HepG2 (cell line): ENCODE measurements around the gene ILKAP. TPM values are rescaled to one million over a fixed set of nuclear protein-coding genes. Genes with fewer than 3 reads are reported as not detected.
A peak's percentile ranks its signal among the peaks of the same experiment; 100 is the strongest.

ENCODE experiments used
- ATAC-seq: fragments of 200-7000 bp; cut with Tn5 transposase; 3 replicates; pipeline ENCODE4 v1.9.1; 2020; ENCODE audit warnings: mild to moderate bottlenecking, moderate library complexity
- BruUV-seq: library from RNA; stranded (reverse); fragments of 400-500 nt; replicated peaks from 2 replicates; lab custom pipeline; 2021; lab: Mats Ljungman, UMichigan
- CTCF ChIA-PET: fragments of 300-600 bp; formaldehyde crosslinking; extraction: SDS; loops from one replicate; lab custom pipeline; 2021; ENCODE audit warnings: low total read pairs, inconsistent platforms, low intra/inter-chr PET ratio; lab: Yijun Ruan, JAX
- POLR2A ChIA-PET: fragments of 350-600 bp; sonication (Branson Sonifier 250); formaldehyde crosslinking; loops from one replicate; lab custom pipeline; 2020; ENCODE audit warnings: antibody characterized with exemption, inconsistent platforms; lab: Yijun Ruan, JAX
- DNase-seq: peaks from one replicate; pipeline ENCODE4 v3.0.0-alpha.2; 2015; ENCODE audit warnings: low spot score
- FAIRE-seq: peaks from 3 replicates; lab custom pipeline; 2011; peaks lifted over from hg19 to GRCh38; lab: Jason Lieb, UNC
- H2AFZ ChIP-seq: one replicate; pipeline ENCODE4 v1.6.1; 2011; ENCODE audit warnings: low read length, inconsistent platforms
- H3K27ac ChIP-seq: fragments of 300-600 bp; 3 replicates; pipeline ENCODE4 v1.8.0; 2011; ENCODE audit warnings: mixed run types, mild to moderate bottlenecking, mixed read lengths, low read length, inconsistent platforms; ENCODE audit not compliant: insufficient read depth; ENCODE audit errors: extremely low read length
- H3K27me3 ChIP-seq, 2 experiments: fragments of 200-600 bp in 1 of 2; 2 replicates in 1 of 2; 3 replicates in 1 of 2; pipeline versions ENCODE4 v1.6.0 to v1.8.0; 2011; ENCODE audit warnings: low read length in 2 of 2, mild to moderate bottlenecking in 2 of 2, moderate library complexity in 2 of 2, inconsistent platforms in 1 of 2; ENCODE audit not compliant: insufficient read depth in 2 of 2, control insufficient read depth in 1 of 2
- H3K36me3 ChIP-seq, 2 experiments: fragments of 200-600 bp in 1 of 2; replicated peaks in 1 of 2; 2 replicates in 1 of 2; 3 replicates in 1 of 2; pipeline versions ENCODE4 v1.5.1 to v1.8.0; 2011; ENCODE audit warnings: low read length in 2 of 2, inconsistent platforms in 1 of 2; ENCODE audit not compliant: insufficient read depth in 2 of 2, control insufficient read depth in 1 of 2
- H3K4me1 ChIP-seq: 2 replicates; pipeline ENCODE4 v1.5.1; 2012; ENCODE audit warnings: low read length, inconsistent platforms; ENCODE audit not compliant: insufficient read depth
- H3K4me2 ChIP-seq: 2 replicates; pipeline ENCODE4 v1.6.0; 2011; ENCODE audit warnings: low read depth, low read length, inconsistent platforms
- H3K4me3 ChIP-seq, 3 experiments: fragments of 200-600 bp in 1 of 3; sonication (generic), shearing (Covaris generic) in 1 of 3; replicated peaks in 1 of 3; 2 replicates each; pipeline ENCODE4 v1.5.1; 2011 to 2016; ENCODE audit warnings: low read length in 3 of 3, inconsistent platforms in 2 of 3, low read depth in 2 of 3, mild to moderate bottlenecking in 2 of 3, control low read depth in 1 of 3, mixed read lengths in 1 of 3; ENCODE audit not compliant: insufficient read depth in 1 of 3
- H3K79me2 ChIP-seq: one replicate; pipeline ENCODE4 v1.6.1; 2011; ENCODE audit warnings: low read length, inconsistent platforms; ENCODE audit not compliant: insufficient read depth
- H3K9ac ChIP-seq: 2 replicates; pipeline ENCODE4 v1.6.0; 2011; ENCODE audit warnings: mild to moderate bottlenecking, low read depth, low read length, inconsistent platforms; ENCODE audit not compliant: insufficient read depth
- H3K9me3 ChIP-seq: 2 replicates; pipeline ENCODE4 v1.5.1; 2012; ENCODE audit warnings: mild to moderate bottlenecking, low read length
- H4K20me1 ChIP-seq: 2 replicates; pipeline ENCODE4 v1.6.0; 2011; ENCODE audit warnings: inconsistent platforms, mild to moderate bottlenecking, low read length, moderate library complexity; ENCODE audit not compliant: insufficient read depth
- CEBPZ ChIP-seq: IDR thresholded peaks from 2 replicates; pipeline ENCODE4 v1.6.1; 2012; ENCODE audit warnings: low read length, improper control_type of control experiment
- CENPBD1 ChIP-seq: sonication (generic); formaldehyde crosslinking; IDR thresholded peaks from 2 replicates; pipeline ENCODE4 v1.8.0; 2022; ENCODE audit warnings: missing genetic modification reagents, low read depth, mild to moderate bottlenecking, borderline replicate concordance
- DMTF1 ChIP-seq: sonication (generic); formaldehyde crosslinking; IDR thresholded peaks from 2 replicates; pipeline ENCODE4 v1.4.0; 2020; ENCODE audit warnings: mild to moderate bottlenecking, missing genetic modification reagents
- EZH2 ChIP-seq: conservative IDR thresholded peaks from 2 replicates; pipeline ENCODE4 v1.6.1; 2012; ENCODE audit warnings: mild to moderate bottlenecking, low read depth, low read length, moderate library complexity
- FOXK1 ChIP-seq: sonication (generic); formaldehyde crosslinking; IDR thresholded peaks from 2 replicates; pipeline ENCODE4 v1.4.0; 2020; ENCODE audit warnings: low read depth, missing genetic modification reagents, borderline replicate concordance
- HNRNPK ChIP-seq: fragments of 200-400 bp; formaldehyde crosslinking; IDR thresholded peaks from 2 replicates; pipeline ENCODE4 v1.6.1; 2018; ENCODE audit warnings: low read length, low read depth, moderate library complexity, mild to moderate bottlenecking; ENCODE audit not compliant: poor library complexity, severe bottlenecking
- RARA ChIP-seq: IDR thresholded peaks from 2 replicates; pipeline ENCODE4 v1.6.1; 2016; ENCODE audit warnings: missing genetic modification reagents, missing compliant biosample characterization
- SALL1 ChIP-seq: sonication (generic); formaldehyde crosslinking; IDR thresholded peaks from 2 replicates; pipeline ENCODE4 v1.8.0; 2022; ENCODE audit warnings: mild to moderate bottlenecking, missing genetic modification reagents
- ZFP36L2 ChIP-seq: sonication (generic); formaldehyde crosslinking; IDR thresholded peaks from 2 replicates; pipeline ENCODE4 v1.4.0; 2020; ENCODE audit warnings: missing genetic modification reagents
- ZNF556 ChIP-seq: sonication (generic); formaldehyde crosslinking; IDR thresholded peaks from 2 replicates; pipeline ENCODE4 v1.4.0; 2020; ENCODE audit warnings: mild to moderate bottlenecking, missing genetic modification reagents, borderline replicate concordance
- ZNF770 ChIP-seq: sonication (generic); formaldehyde crosslinking; IDR thresholded peaks from 2 replicates; pipeline ENCODE4 v1.5.0; 2020; ENCODE audit warnings: mild to moderate bottlenecking, missing genetic modification reagents
- WGBS: methylation state at CpG from one replicate; pipeline ENCODE4 v1.1.6; 2017; ENCODE audit warnings: low lambda C conversion rate; 5-methylcytosine and 5-hydroxymethylcytosine counted together
- in situ Hi-C: cut with HindIII; loops from 2 replicates; pipeline ENCODE4 v1.10.0; 2017; ENCODE audit warnings: low pct_unique_long_range_greater_than_20kb; ENCODE audit not compliant: extremely low pct_ligation_motif_present
- intact Hi-C: fragments of 100-400 bp; cut with micrococcal nuclease; formaldehyde crosslinking; loops from one replicate; pipeline ENCODE4 v1.10.0; 2022; ENCODE audit not compliant: unreplicated experiment
- polyA plus RNA-seq, 8 experiments: library from polyadenylated mRNA; depleted of rRNA in 3 of 8; stranded (reverse) in 7 of 8; unstranded in 1 of 8; fragments of >200 nt; fragmentation: Illumina TruSeq in 4 of 8; extraction: Trizol in 4 of 8; gene quantifications; 2 replicates each; pipeline versions ENCODE4 v1.2.1 to v1.2.3, GENCODE V29; 2011 to 2016; ENCODE audit warnings: low read depth in 4 of 8, missing spikeins in 1 of 8, mixed read lengths in 1 of 8; ENCODE audit not compliant: insufficient read depth in 1 of 8
- total RNA-seq, 5 experiments: library from RNA; depleted of rRNA; stranded (reverse); fragments of >200 nt; fragmentation: Illumina TruSeq; extraction: Trizol; gene quantifications; 2 replicates each; pipeline ENCODE4 v1.2.3, GENCODE V29; 2016; ENCODE audit warnings: low read depth in 1 of 5

The ILKAP gene
- total and polyA plus RNA-seq, 2 of the 13 experiments (the other 11 are each of a cell fraction or from before 2014, with no cell fraction given): 29.6 to 33.1 TPM

GRCh38 chr2:238159661-238160205 is 43.8 kb downstream of the ILKAP start:
- CTCF ChIA-PET: interaction anchor here (1.3 to 2.3 kb wide), 3 partner anchors 97 to 236 kb away, joined by 6 to 7 read pairs (median 6); no protein-coding TSS in a partner anchor
- DNase-seq (no peak), FAIRE-seq (no peak), ATAC-seq (no peak)
- no TSS peak for BruUV-seq
- no peaks in the 10 kb centered on the region for H3K36me3 ChIP-seq
- WGBS: 39% methylated on average over 3 of the region's 10 CpGs
- H2AFZ ChIP-seq: no peak overlapping the region
- H3K9me3 ChIP-seq: no peaks in the 10 kb centered on the region
- no peaks in the 10 kb centered on the region for H4K20me1 ChIP-seq
- no peak overlapping the region for H3K27ac ChIP-seq
- peaks cover 38 to 85% of the 10 kb centered on the region in 2 experiments for H3K27me3 ChIP-seq
- H3K4me3 ChIP-seq: peak overlapping the region in 2 of 3 experiments; percentile 36 to 60; a peak in 4 of 6 replicates
- in situ Hi-C loops: no loop called here
- H3K4me1 ChIP-seq: peaks cover 24% of the 10 kb centered on the region
- no peaks in the 10 kb centered on the region for H3K79me2 ChIP-seq
- TF ChIP-seq DMTF1 (CRISPR knock-in tag) (no peak), SALL1 (0 out of 2 replicates have a peak, but pooled peaks have one; percentile 5), EZH2 (peak; percentile 75; the same call in 1 of the 2 replicates), CEBPZ (no peak), ZFP36L2 (CRISPR knock-in tag) (no peak), FOXK1 (CRISPR knock-in tag) (no peak), ZNF556 (CRISPR knock-in tag) (0 out of 2 replicates have a peak, but pooled peaks have one; percentile 24), RARA (CRISPR knock-in tag) (no peak), HNRNPK (no peak), ZNF770 (CRISPR knock-in tag) (0 out of 2 replicates have a peak, but pooled peaks have one; percentile 13), CENPBD1 (CRISPR knock-in tag) (no peak)
- intact Hi-C loops: loop anchor here (2.0 kb wide), 1 partner anchor 97 kb away; no protein-coding TSS in a partner anchor
- POLR2A ChIA-PET: no interaction called here
- H3K9ac ChIP-seq: no peak overlapping the region
- peak overlapping the region; percentile 83 for H3K4me2 ChIP-seq
